ENCODE data around the gene YJEFN3.
A peak's percentile ranks its signal among the peaks of the same experiment; 100 is the strongest.

The YJEFN3 gene

GRCh38 chr19:19540064-19540714 lies 11.5 kb downstream of the YJEFN3 start:
- DNase-seq = peak in 1 of 2 experiments; percentile 91

- DNase-seq = peak; percentile 58 to 92
Measured at GRCh38 chr19:19540715-19541515, 12.2 kb downstream of the YJEFN3 start.

GRCh38 chr19:19541616-19542015 lies 12.9 kb downstream of the YJEFN3 start:
- no peak for DNase-seq

GRCh38 chr19:19542507-19542906 lies 13.8 kb downstream of the YJEFN3 start:
- DNase-seq = no peak

GRCh38 chr19:19543101-19543500 lies 14.4 kb downstream of the YJEFN3 start:
- no peak for DNase-seq

GRCh38 chr19:19543640-19544039 lies 14.9 kb downstream of the YJEFN3 start:
- no peak for DNase-seq

- DNase-seq = no peak
Measured at GRCh38 chr19:19544257-19544953, 15.7 kb downstream of the YJEFN3 start.

GRCh38 chr19:19544954-19545591 lies 16.4 kb downstream of the YJEFN3 start:
- no peak for DNase-seq

GRCh38 chr19:19545707-19546106 lies 17.0 kb downstream of the YJEFN3 start:
- no peak for DNase-seq

GRCh38 chr19:19546751-19547162 lies 18.0 kb downstream of the YJEFN3 start:
- DNase-seq = no peak

GRCh38 chr19:19547674-19548336 lies 19.1 kb downstream of the YJEFN3 start:
- no peak for DNase-seq

- no peak for DNase-seq
Measured at GRCh38 chr19:19548915-19549759, 20.4 kb downstream of the YJEFN3 start.

- DNase-seq = no peak
Measured at GRCh38 chr19:19549804-19550464, 21.2 kb downstream of the YJEFN3 start.

- no peak for DNase-seq
Measured at GRCh38 chr19:19550485-19550929, 21.8 kb downstream of the YJEFN3 start.

- no peak for DNase-seq
Measured at GRCh38 chr19:19550972-19551852, 22.5 kb downstream of the YJEFN3 start.

GRCh38 chr19:19551853-19552192 lies 23.1 kb downstream of the YJEFN3 start:
- DNase-seq = no peak

- peak in 1 of 2 experiments; percentile 31 for DNase-seq
Measured at GRCh38 chr19:19552798-19553197, 24.1 kb downstream of the YJEFN3 start.

GRCh38 chr19:19553670-19554069 lies 25.0 kb downstream of the YJEFN3 start:
- no peak for DNase-seq

GRCh38 chr19:19554074-19555023 lies 25.6 kb downstream of the YJEFN3 start:
- peak in 1 of 2 experiments; percentile 46 for DNase-seq

Measured in NCI-H526 (cell line).